KOPT-K1 (cell line): ENCODE results near the gene TOR1A.

Experiments used
- H3K27ac ChIP-seq: fragments of 200-600 bp; sonication (generic); 2 replicates; pipeline ENCODE4 v1.5.1; 2016; ENCODE audit warnings: antibody characterized with exemption, mild to moderate bottlenecking, low read depth, low read length; ENCODE audit not compliant: poor library complexity, severe bottlenecking
- H3K36me3 ChIP-seq: fragments of 200-600 bp; sonication (generic); 2 replicates; pipeline ENCODE4 v1.5.1; 2017; ENCODE audit warnings: antibody characterized with exemption, mild to moderate bottlenecking, low read length, moderate library complexity; ENCODE audit not compliant: insufficient read depth
- H3K9me3 ChIP-seq: fragments of 200-600 bp; sonication (generic); 2 replicates; pipeline ENCODE4 v1.5.1; 2017; ENCODE audit warnings: antibody characterized with exemption, low read length, mild to moderate bottlenecking; ENCODE audit not compliant: insufficient read depth, poor library complexity, severe bottlenecking

TOR1A gene

GRCh38 chr9:129770741-129771140 lies 53.2 kb downstream of the TOR1A start:
- H3K27ac ChIP-seq: no peak overlapping the region
- H3K36me3 ChIP-seq: no peaks in the 10 kb centered on the region
- H3K9me3 ChIP-seq: no peaks in the 10 kb centered on the region

DNA sequence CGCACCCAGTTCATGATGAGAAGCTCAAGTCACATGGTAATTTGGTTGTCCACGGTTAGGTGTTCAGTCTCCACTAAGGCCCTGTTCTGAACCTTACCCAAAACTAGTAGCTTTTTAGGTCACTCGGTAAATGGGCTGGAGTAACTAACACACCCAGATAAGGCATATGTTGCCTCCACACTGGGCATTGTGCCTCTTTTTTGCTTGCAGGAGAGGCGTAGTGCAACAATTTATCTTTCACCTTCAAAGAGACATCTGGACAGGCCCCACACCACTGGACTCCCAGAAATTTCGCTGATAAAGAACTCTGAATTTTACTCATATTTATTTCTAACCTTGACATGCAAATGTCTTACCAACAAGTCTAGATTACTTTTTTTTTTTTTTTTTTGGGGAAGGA lies 54.3 kb downstream of the TOR1A start:
- Histone ChIP-seq H3K9me3 (no peaks in the 10 kb centered on the region), H3K27ac (no peak overlapping the region), H3K36me3 (no peaks in the 10 kb centered on the region)

- Histone ChIP-seq H3K27ac (no peak overlapping the region), H3K36me3 (no peaks in the 10 kb centered on the region), H3K9me3 (no peaks in the 10 kb centered on the region)
Observed at GRCh38 chr9:129768486-129768885, 55.5 kb downstream of the TOR1A start.

DNA sequence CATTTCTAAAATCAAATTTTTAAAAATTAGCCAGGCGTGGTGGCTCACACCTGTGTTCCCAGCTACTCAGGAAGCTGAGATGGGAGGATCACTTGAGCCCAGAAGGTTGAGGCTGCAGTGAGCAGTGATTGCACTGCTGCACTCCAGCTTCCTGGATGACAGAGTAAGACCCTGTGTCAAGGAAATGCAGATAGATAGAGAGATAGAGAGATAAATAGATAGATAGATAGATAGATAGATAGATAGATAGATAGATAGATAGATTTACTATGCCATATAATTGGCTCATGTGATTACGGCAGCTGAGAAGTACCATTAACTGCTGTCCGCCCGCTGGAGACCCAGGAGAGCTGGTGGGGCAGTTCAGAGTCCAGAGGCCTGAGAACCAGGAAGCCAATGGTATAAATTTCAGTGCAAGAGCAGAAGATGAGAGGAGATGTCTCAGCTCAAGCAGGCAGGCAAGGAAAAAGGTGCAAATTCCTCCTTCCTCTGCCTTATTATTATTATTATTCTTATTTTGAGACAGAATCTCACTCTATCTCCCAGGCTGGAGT lies 58.1 kb downstream of the TOR1A start:
- no peak overlapping the region for H3K27ac ChIP-seq
- H3K9me3 ChIP-seq: no peaks in the 10 kb centered on the region
- H3K36me3 ChIP-seq: no peaks in the 10 kb centered on the region

DNA sequence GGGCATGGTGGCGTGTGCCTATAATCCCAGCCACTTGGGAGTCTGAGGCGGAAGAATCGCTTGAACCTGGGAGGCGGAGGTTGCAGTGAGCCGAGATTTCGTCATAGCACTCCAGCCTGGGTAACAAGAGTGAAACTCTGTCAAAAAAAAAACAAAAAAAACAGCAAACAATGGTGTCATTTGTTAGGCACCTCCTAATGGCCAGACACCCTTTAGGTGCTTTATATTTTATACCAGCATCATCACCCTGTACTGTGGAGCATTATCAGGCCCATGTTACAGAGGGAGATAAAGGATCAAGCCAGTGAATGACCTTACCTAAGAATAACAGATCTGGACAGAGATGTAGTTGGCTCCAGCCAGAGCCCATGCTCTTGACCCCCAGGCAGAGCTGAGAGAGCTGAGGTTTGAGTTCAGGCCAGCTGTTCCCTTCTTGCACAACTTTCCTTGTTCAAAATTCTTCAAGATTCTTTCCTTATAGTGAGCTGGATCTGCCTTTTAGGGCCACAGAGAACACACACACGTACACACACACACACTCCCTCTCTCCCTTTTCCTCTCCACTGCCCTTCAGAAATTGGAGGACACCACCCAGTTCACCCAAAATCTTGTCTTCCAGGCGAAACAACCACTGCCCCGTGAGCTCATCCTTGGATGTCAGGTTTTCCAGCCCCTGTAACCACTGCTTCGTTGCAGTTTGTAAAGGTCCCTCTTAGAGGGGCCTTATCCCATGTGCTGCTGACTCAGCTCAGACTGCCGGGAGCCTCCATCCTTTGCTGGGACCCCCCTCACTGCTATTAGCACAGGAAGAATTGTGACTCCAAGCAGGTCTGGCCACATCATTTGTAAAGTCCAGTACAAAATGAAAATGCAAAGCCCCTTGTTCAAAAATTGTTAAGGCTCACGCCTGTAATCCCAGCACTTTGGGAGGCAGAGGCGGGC lies 60.7 kb downstream of the TOR1A start:
- Histone ChIP-seq H3K27ac (no peak overlapping the region), H3K9me3 (no peaks in the 10 kb centered on the region), H3K36me3 (no peaks in the 10 kb centered on the region)
